ENCODE data around the gene UBE2O.

UBE2O gene

DNA sequence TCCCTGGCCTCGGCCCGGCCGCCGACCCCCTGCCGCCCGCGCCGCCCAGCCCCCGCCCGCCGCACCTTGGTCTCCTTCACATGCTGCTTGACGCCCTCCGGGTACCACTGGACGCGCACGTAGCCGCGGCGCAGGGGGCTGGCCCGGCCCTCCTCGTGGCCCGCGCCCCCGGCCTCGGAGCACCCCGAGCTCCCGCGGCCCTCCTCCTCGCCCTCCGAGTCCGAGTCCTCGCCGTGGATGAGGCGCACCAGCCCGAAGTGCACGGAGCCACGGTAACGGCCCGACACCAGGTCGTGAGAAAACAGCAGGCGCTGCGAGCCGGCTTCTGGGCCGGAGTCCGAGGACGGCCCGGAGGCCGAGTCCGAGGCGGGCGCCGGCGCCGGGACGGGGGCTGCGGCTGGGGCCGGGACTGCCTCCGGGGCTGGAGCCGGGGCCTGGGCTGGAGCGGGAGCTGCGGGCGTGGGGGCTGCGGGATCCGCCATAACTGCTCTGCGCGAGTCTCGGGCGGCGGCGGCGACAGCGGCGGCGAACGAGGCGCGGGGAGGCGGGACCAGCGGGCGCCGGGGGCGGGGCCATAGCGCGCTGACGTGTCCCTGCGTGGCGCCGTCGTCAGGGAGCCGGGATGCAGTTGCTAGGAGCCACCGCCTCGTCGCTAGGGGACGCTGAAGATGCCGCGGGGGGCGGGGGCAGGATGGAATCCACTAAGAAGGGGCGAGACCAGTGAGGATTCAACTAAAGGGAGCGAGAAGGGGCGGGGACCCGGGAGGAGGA is at the start of gene UBE2O:
TSS of gene UBE2O (minus strand) at position 493 of the 771 bp plus-strand sequence. CDS start at position 482, 11 bp downstream.
- peak; percentile 84 for DNase-seq (ENCODE audit: low read depth)

DNA sequence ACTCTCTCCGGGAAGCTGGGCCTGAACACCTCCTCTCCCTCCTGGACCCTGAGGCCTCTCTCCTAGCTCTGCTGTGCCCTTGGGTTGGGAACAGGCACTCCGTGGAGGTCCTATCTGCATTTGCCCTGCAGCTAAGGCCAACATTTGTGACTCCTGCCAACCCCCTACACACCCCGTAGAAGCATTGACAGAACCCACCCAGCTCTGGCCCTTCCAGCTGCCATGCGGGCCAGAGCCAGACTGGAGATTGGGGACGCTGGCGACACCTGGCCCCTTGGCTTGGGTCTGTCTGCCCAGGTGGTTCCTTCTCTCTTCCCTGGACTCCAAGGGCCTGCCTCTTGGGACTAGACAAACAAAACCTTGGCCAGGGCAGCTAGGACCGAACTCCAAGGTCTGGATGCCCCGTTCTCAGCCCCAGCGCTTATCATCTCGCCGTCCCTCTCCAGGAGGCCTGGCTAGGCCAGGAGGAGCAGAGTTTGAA is 48.9 kb upstream of the UBE2O start:
- DNase-seq (ENCODE audit: low read depth): no peak

DNA sequence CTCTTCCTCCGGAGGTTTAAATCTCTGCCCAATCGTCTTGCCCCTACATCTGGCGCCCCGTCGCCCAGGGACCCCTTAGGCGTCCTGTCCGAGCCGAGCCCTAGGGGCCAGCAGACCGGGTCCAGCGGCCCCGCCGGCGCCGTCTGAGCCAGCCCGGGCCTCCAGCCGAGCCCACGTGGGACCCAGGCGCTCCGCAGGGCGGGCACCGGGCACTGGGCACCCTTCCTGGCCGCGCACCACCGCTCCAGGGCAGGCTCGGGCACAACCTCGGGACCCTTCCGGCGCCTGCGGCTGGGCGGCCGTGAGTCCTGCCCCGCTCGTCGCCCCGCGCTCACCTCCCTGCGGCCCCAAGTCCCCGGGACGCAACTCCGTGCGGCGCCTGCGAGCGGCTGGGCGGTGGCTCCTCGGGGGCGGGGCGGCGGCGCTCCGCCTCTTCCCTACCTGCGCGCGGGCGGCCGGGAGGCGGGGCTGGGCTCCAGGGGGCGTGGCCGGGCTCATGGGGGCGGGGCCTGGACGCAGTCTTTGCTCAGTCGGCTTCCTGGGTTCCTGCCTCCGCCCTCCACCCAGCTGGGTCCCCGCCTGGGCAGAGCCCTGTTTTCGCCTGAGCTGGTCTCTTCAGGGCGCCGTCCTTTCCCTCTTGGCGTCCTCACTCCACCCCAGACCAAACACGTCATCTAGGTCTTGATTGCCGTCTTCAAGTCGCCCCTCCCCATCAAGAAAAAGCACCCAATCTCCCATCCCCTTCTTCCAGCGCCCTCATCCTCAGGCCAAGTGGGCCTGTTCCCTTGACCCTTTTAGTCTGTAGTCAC is 48.3 kb upstream of the UBE2O start, which contains the start of gene RHBDF2:
TSS of gene RHBDF2 (minus strand) at position 406 of the 809 bp plus-strand sequence. CDS start 19,899 bp downstream, outside the sequence.
- DNase-seq (ENCODE audit: low read depth): peak; percentile 95

DNA sequence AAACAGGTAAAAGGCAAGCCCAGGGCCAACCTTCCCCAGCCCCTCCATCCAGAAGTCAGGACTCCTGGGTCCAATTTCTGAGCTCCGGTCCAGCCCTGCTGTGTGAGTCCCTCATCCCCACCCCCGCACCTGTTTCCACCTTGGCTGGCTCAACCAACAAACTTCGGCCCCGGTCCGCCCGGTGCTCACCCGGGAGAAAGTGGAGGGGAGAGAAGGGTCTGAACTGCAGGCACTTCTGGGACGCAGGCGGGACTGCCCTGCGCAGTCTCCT is 47.7 kb upstream of the UBE2O start:
- DNase-seq (ENCODE audit: low read depth): no peak

DNA sequence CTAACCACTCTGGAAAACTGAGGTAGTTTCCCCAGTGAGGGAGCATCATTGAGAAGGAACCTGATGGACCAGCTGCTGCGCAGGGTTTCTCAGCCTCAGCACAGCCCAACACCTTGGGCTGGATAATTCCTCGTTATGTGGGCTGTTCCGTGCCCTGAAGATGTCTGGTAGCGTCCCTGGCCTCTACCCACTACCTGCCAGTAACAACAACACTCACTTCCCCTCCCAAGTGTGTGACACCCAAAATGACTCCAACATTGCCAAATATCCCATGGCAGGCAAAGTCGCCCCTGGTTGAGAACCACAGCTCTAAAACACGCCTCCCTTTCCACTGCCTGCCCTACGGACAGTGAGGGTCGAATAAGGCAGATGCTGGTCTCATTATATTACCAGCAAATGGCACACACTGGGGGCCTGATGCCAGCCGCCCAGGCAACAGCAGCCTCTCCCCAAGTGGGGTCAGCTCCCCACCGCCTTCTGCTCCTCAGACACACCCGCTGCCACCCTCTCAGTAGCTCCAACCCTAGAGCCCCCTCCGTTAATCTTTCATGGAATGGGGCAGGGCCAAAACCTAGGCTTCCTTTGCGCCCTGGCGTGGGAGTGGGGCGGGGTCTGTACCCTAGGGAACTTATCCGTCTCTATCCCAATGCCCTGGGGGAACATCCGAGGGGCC is 47.3 kb upstream of the UBE2O start:
- no peak for DNase-seq (ENCODE audit: low read depth)

DNA sequence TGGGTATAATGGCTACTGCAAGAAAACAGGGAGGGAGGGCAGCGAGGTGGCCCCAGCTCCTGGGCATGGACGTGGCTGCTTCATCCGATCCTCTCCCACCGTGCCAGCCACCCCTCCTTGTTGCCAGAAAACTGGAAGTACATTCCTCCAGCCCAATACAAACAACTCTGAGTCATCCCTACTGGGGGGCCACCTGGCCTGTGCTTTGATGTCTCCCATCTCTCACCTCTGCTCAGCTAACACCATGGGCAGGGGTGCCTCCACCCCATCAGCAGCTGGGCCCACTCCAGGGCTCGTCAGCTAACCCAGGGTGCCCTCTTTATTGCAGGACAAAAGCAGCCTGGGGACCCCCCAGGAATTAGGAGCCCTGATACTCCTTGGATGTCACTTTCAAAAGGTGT is 46.3 kb upstream of the UBE2O start:
- DNase-seq (ENCODE audit: low read depth): no peak

DNA sequence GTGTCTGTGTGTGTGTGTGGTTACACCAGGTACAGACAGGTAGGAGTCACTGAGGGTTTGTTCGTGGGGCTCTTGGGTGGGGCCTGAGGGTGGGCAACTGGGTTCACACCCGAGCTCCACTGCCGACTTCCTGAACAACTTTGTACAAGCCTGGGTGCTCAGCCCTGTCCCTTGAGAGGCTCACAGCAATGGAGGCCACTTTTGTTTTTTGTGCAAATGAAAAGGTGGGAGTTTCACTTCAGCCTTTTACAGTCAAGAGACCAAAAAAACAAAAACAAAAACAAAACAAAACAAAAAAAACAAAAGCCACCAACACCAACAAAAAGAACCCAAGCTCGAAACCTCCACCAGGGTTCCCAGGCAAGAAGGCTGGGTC is 45.9 kb upstream of the UBE2O start:
- no peak for DNase-seq (ENCODE audit: low read depth)

DNA sequence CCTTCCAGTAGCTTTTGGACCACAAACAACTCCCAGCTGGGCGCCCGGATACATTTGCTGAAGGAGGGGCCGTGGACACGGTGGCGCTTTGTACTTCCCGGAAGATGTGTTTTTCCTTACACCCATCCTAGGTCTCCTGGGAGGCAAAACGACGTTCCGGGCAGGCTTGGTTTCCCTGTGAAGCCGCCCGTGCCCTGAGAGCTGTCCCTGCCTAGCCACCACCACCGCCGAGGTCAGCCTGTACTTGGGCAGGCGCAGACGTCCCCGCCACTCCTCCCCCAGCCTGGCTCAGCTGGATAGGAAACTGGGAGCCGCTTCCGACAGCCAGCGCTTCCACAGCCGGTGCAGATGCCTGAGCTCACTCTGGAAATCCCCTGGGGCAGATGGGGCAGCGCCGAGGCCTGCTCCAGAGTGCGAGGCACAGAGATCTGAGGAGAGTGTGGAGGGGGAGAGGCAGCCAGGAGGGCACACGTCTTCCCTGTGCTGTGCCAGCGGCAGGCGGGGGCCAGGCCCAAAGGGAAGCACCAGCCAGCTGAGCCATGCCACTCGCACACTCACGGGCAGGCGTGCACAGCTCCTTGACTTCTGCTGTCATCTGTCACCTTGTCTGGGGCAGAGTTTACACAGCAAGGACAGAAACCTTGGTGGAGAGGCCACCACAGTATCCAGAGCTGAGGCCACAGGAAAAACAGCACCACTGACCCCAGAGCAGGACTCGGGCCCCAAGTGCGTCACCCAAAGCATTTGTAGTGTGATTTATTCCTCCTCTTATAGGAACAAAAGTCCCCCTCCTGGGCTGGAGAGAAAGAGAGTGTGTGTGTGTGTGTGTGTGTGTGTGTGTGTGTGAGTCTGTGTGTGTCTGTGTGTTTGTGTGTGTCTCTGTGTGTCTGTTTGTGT is 45.3 kb upstream of the UBE2O start:
- DNase-seq (ENCODE audit: low read depth): no peak

DNA sequence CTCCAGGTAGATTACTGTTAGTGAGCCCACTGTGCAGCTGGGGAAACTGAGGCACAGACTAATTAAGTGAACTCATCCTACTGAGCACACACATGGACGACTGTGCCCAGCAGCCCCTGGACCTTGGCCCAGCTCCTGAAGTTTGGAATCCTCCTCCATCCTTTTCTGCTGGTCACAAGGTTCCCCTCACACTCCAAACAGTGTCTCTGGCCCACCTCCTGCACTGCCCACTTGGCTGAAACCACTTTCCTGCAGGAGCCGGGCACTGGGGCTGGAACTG is 44.7 kb upstream of the UBE2O start:
- no peak for DNase-seq (ENCODE audit: low read depth)

DNA sequence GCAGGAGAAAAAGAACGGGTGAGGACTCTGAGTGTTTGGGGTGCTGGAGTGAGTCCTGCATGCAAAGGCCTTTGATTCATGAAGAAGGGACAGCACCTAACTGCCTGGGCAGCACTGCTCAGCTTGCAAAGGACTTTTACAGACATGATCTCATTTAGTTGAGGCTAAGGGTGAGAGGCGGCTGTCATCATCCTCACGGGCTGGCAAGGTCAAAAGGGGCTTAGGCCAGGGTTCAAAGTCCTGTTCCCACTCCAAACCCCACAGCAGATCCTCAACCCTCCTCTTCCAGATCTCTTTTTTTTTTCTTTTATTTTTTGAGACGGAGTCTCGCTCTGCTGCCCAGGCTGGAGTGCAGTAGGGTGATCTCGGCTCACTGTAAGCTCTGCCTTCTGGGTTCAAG is 43.5 kb upstream of the UBE2O start:
- DNase-seq (ENCODE audit: low read depth): no peak

DNA sequence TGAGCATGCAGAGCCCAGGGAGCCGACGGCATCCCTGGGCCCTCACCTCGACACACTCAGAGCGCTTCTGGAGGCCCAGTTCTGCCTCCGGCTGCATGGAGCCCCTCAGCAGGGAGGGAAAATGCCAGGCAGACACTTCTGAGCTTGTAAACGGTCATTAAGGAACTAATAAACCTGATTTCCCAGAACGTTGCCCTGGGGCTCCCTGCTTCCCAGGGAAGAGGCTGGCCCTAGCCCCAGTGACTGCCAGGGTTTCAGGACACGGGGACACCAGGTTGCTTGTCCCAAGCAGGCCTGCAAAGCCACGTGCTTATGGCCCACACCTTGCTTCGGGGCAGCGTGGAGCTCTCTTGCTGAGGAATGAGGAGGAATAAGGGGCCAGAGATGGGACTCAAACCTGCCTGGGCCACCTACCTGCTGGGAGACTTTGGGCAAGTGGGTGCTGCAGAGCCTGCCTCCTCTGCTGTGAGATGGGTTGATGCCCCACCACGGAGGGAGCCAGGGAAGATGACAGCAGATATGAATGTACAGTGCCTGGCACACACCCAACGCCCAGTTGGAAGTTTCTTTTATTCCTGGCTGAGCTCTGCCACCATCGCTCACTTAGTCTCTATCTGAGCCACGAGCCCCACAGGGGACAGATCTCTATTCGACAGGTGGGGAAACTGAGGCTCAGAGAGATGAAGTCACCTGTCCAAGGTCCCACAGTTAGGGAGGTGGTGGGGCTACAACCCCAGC is 42.9 kb upstream of the UBE2O start:
- no peak for DNase-seq (ENCODE audit: low read depth)

DNA sequence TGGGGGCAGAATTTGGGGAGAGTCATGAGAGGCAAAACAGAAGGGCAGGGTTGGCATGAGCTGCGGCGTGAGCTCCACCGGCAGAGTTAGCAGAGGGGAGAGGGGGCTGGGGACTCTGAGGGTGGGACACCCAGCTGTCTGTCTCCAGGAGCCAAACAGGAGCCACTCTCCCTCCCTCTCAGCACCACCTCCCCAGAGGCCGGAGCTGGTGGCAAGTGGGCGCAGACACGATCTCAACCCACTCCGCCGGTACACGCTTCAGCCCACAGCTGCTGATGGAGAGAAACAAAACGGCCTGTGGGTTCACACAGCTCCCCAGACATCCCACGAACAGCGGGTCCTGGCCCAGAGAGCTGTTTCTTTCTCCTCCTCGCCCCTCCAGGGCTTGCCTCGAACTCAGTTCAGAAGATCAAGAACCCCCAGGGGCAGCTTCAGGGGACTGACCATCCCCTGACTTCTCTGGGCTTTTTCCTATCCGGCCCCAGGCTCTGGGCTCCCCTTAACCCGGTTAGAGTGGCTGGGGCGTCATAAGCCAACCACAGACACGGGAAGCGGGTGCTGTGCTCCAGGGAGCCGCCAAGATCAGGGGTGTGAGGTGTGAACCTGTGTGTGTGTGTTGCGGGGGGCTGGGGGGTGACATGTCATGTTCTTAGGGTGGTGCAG is 40.7 kb upstream of the UBE2O start:
- peak; percentile 24 for DNase-seq (ENCODE audit: low read depth)

DNA sequence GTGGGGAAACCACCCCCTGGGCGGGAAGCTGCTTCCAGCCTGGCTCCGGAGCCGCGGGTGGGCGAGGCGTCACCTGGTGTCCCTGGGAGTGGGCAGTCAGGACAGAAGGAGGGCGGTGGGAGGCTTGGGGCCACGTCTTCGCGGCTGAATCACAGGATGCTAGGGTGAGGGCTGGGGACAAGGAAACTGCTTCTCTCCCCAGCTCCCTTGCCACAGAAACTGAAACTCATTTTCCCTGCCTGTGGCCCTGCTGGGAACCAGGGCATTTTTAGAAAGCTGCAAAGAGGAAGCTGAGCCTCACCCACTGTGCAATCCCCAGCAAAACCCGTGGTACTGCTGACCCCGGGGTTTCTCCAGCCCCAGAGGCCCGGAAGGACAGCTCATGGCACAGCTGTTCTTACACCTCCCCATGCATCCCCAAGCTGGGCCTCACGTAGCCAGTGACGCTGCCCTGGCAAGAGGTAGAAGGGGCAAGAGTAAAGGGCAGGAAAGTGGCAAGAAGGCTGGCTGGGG is 40.1 kb upstream of the UBE2O start:
- peak; percentile 28 for DNase-seq (ENCODE audit: low read depth)

DNA sequence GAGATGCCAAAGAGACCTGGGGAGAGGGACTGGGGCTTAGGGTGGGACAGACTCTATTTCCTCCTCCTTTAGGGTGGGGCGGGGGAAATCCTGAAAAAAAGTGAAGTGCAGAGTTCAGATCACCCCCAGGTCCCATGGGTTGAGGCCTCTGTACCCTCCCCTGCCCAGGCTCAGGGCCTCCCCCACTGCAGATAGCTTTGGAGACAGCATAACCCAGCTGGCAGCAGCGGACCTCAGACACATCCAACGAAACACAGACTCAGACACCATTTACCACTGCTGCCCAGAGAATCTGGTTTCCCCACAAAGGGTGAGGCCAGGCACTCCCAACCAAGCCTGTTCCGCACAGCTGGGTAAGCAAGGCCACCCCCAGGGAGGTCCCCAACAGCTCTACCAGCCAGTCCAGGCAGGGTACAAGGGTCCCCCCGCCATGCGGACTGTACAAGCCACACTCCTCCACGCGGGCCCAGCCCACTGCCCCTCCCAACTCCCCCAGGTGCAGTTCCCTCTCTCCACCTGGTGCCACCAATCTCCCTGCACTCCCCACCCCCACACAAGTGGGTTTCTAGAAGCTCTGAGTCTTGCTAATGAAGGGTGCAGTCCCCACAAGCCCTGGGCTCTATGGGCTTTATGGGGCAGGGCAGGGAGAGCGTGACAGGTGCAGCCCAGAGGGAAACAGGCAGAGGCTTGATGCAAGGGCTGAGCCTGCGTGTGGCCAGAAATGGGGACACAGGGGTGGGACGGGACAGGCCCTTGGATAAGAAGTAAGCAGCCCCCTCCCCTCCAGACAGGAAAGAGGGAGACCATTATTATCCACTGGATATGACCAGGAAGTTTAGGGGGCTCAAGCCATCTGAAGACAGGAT is 39.4 kb upstream of the UBE2O start:
- DNase-seq (ENCODE audit: low read depth): no peak

DNA sequence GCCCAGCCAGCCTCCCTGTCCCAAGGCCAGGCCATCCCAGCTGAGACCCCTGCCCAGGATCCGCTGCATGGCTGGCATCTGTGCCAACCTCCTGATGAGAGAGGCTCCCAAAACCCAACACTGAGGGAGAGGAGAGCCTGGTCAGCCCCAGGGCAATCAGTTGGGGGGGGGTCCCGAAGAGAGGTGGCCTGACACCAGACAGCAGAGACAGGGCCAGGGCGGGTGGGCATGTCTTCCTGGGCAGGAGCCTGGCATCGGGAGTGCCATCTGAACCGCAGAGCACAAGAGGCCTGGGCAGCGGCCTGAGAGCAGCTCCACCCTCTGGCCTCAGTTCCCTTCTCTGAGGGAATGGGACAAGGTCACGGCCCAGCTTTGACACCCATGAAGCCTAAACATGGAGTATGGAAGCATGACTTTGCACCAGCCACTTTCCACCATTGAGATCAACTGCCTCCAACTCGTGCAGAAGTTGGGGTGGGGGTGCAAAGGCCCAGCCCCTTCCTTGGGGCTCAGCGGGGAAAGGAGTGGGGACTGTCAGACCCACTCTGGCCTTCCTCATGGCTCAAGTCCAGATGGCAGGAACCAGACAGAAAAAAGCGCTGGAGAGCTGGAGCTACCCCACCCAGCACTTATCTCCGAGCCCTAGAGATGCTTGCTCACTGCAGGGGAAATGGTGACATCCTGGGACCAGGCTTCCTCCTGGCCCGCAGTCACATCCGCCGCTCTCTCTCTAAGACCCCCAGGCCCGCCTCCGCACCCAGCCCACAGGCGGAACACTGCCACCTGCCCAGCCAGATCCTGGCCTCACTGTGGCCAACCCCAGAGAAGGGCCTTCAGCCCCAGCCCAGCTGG is 38.5 kb upstream of the UBE2O start:
- no peak for DNase-seq (ENCODE audit: low read depth)

DNA sequence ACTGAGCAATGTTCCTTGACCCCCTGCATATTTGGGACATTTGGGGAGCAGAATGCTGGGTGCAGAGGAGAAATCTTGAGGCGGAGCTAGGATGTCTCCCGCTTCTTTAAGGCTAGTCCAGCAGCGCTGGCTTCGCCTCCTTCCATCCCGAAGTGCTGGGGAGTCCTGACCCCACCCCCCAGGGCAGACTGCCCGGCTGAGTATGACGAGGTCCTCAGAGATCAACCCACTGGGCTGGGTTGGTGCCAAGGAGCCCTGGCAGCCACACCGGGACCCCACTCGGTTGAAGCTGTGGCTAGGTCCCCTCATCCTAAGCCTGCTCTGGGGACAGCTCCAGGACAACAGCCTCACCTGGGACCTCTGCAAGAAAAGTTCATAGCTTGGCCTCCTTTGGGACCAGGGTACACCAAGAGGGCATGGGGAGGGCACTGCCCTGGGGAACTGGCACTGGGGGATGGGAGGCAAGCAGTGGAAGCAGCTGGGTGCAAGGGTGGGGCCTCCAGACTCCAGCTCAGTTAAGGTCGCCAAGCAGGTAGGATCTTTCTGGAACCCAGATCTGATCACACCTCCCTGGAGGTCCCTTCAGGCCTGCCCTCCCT is 37.3 kb upstream of the UBE2O start:
- no peak for DNase-seq (ENCODE audit: low read depth)

DNA sequence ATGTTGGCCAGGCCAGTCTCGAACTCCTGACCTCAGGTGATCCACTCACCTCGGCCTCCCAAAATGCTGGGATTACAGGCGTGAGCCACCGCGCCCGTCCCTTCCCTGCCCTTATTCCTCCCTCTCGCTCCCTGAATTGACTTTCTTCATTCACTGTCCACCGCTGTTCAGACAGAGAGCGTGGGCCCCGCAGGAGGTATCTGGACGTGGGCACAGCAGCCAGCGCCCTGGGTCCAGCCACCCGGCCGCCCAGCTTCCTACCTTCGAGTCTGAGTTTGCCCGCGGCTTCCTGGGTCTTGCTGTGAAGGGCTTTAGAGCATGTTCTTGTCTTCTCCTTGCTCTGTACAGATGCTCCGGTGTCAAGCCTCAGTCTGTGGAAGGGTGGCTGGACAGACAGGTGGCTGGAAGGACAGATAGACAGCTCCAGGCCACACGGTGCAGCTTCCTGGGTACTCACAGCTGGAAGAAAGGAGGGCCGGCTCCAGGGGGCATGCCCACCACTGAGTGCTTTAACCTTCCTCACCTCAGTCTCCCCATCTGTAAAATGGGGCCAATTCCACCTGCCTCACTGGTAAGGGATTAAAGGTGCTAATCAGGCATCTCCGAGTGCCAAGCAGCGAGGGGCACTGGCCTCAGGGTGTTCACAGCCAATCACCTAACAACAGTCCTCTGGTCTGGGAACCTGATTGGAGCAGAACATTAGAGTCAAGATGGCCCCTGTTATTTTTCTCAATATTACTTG is 34.7 kb upstream of the UBE2O start:
- no peak for DNase-seq (ENCODE audit: low read depth)

DNA sequence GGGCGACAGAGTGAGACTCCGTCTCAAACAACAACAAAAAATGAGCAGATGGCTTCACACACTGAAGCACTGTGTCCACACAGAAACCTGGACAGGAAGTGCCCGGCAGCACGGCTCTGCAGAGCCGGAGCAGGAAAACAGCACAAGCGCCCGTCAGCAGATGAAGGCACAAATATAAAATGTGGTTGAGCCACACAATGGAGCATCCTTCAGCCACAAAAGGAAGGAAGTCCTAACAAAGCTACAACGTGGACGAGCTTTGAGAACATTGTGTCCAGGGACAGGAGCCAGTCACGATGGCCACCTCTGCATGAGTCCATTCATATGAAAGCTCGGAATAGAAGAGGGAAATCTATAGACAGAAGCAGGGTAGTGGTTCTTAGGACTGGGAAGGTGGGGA is 32.6 kb upstream of the UBE2O start:
- no peak for DNase-seq (ENCODE audit: low read depth)

Data from activated gamma-delta T cell treated with anti-CD3 and anti-CD28 coated beads, Interleukin-2, amount 50 U/mL, for 16 hours (primary cell).